Smooth muscle cell (in vitro differentiated cells): ENCODE results near the gene APOBR. TPM values are rescaled to one million over a fixed set of nuclear protein-coding genes. Genes with fewer than 3 reads are reported as not detected.

Source experiments
- DNase-seq: peaks from one replicate; lab custom pipeline; 2025; ENCODE audit not compliant: unreplicated experiment; lab: John Stamatoyannopoulos, UW
- H2AFZ ChIP-seq: fragments of 200-600 bp; sonication (generic); 2 replicates; pipeline ENCODE4 v1.6.0; 2016; ENCODE audit warnings: antibody characterized with exemption, low read depth, mild to moderate bottlenecking
- H3F3A ChIP-seq: fragments of 200-600 bp; sonication (generic); 2 replicates; pipeline ENCODE4 v1.6.0; 2017; ENCODE audit warnings: antibody characterized with exemption, low read depth
- H3K27ac ChIP-seq: fragments of 200-600 bp; sonication (generic); 2 replicates; pipeline ENCODE4 v1.5.1; 2016; ENCODE audit warnings: low read depth, mild to moderate bottlenecking
- H3K27me3 ChIP-seq: fragments of 200-600 bp; sonication (generic); 2 replicates; pipeline ENCODE4 v1.6.1; 2016; ENCODE audit warnings: low read depth, mild to moderate bottlenecking
- H3K36me3 ChIP-seq: fragments of 200-600 bp; sonication (generic); 2 replicates; pipeline ENCODE4 v1.5.1; 2016; ENCODE audit warnings: low read depth
- H3K4me1 ChIP-seq: fragments of 200-600 bp; sonication (generic); 2 replicates; pipeline ENCODE4 v1.5.1; 2016; ENCODE audit warnings: low read depth
- H3K4me2 ChIP-seq: fragments of 200-600 bp; sonication (generic); 2 replicates; pipeline ENCODE4 v1.6.0; 2016; ENCODE audit warnings: mild to moderate bottlenecking
- H3K4me3 ChIP-seq: fragments of 200-600 bp; sonication (generic); 2 replicates; pipeline ENCODE4 v1.5.1; 2016; ENCODE audit warnings: mild to moderate bottlenecking
- H3K79me2 ChIP-seq: fragments of 200-600 bp; sonication (generic); 2 replicates; pipeline ENCODE4 v1.6.0; 2016; ENCODE audit warnings: low read depth, mild to moderate bottlenecking
- H3K9ac ChIP-seq: fragments of 200-600 bp; sonication (generic); 2 replicates; pipeline ENCODE4 v1.6.0; 2016; ENCODE audit warnings: low read depth
- H3K9me3 ChIP-seq: fragments of 200-600 bp; sonication (generic); replicated peaks from 2 replicates; pipeline ENCODE4 v1.5.1; 2016; ENCODE audit warnings: low read depth
- H4K20me1 ChIP-seq: fragments of 200-600 bp; sonication (generic); 2 replicates; pipeline ENCODE4 v1.6.0; 2016; ENCODE audit warnings: low read depth
- CTCF ChIP-seq: fragments of 200-600 bp; sonication (generic); IDR thresholded peaks from 2 replicates; pipeline ENCODE4 v1.5.1; 2017; ENCODE audit warnings: borderline replicate concordance, mild to moderate bottlenecking, antibody characterized with exemption; ENCODE audit not compliant: insufficient read depth, poor library complexity, severe bottlenecking
- WGBS: methylation state at CpG from one replicate; pipeline ENCODE4 v1.1.7; 2016; ENCODE audit warnings: low lambda C conversion rate; 5-methylcytosine and 5-hydroxymethylcytosine counted together
- polyA plus RNA-seq: library from polyadenylated mRNA; unstranded; fragments of >200 nt; fragmentation: Nextera tagmentation; extraction: Ambion mirVana; gene quantifications from 2 replicates; pipeline ENCODE4 v1.2.1, GENCODE V29; 2016
- total RNA-seq: library from RNA; depleted of rRNA; stranded (reverse); fragments of >200 nt; gene quantifications from 2 replicates; pipeline ENCODE4 v1.2.3, GENCODE V29; 2014

APOBR gene
- total and polyA plus RNA-seq, 2 experiments from 2014 or later: not detected

- no peaks in the 10 kb centered on the region for H3K9me3 ChIP-seq
- no peak overlapping the region for H3K4me3 ChIP-seq
- no peak for DNase-seq
- no peaks in the 10 kb centered on the region for H3K79me2 ChIP-seq
- H3K9ac ChIP-seq: no peak overlapping the region
- H3F3A ChIP-seq: no peaks in the 10 kb centered on the region
- no peak overlapping the region for H3K27ac ChIP-seq
- 87% methylated on average over 5 of the region's 5 CpGs for WGBS
- H4K20me1 ChIP-seq: no peaks in the 10 kb centered on the region
- no peaks in the 10 kb centered on the region for H3K36me3 ChIP-seq
- no peak overlapping the region for H2AFZ ChIP-seq
- H3K4me1 ChIP-seq: peaks cover 8% of the 10 kb centered on the region
- no peak for TF ChIP-seq CTCF
- no peaks in the 10 kb centered on the region for H3K27me3 ChIP-seq
- no peak overlapping the region for H3K4me2 ChIP-seq
Observed at GRCh38 chr16:28527985-28528384, 33.5 kb downstream of the APOBR start.

- Histone ChIP-seq H3K36me3 (no peaks in the 10 kb centered on the region), H3F3A (no peaks in the 10 kb centered on the region), H3K9me3 (no peaks in the 10 kb centered on the region), H3K4me2 (no peak overlapping the region), H3K9ac (no peak overlapping the region), H3K4me3 (no peak overlapping the region), H3K4me1 (peaks cover 8% of the 10 kb centered on the region), H3K27me3 (no peaks in the 10 kb centered on the region), H2AFZ (no peak overlapping the region), H3K79me2 (no peaks in the 10 kb centered on the region), H3K27ac (no peak overlapping the region), H4K20me1 (no peaks in the 10 kb centered on the region)
- TF ChIP-seq CTCF: no peak
- 85% methylated on average over 5 of the region's 5 CpGs for WGBS
- DNase-seq: no peak
Observed at GRCh38 chr16:28528463-28528867, 34.0 kb downstream of the APOBR start.

- Histone ChIP-seq H3K9me3 (no peaks in the 10 kb centered on the region), H3K4me1 (peaks cover 8% of the 10 kb centered on the region), H4K20me1 (no peaks in the 10 kb centered on the region), H3K4me3 (no peak overlapping the region), H3K36me3 (no peaks in the 10 kb centered on the region), H3K27me3 (no peaks in the 10 kb centered on the region), H2AFZ (no peak overlapping the region), H3K27ac (no peak overlapping the region), H3K4me2 (no peak overlapping the region), H3K9ac (no peak overlapping the region), H3K79me2 (no peaks in the 10 kb centered on the region), H3F3A (no peaks in the 10 kb centered on the region)
- TF ChIP-seq CTCF: no peak
- DNase-seq: no peak
Observed at GRCh38 chr16:28529124-28529523, 34.7 kb downstream of the APOBR start.
